GM18526 (cell line): Measurements from ENCODE around the gene SPG7.

Experiments used
- POLR2A ChIP-seq: IDR thresholded peaks from 3 replicates; pipeline ENCODE4 v1.6.1; 2011; ENCODE audit not compliant: insufficient read length; ENCODE audit errors: extremely low read depth

Gene SPG7

GRCh38 chr16:89505204-89506112 lies 2.7 kb upstream of the SPG7 start:
- peak; percentile 75 for TF ChIP-seq POLR2A

- no peak for TF ChIP-seq POLR2A
Measured at GRCh38 chr16:89506113-89506504, 2.1 kb upstream of the SPG7 start.

GRCh38 chr16:89506791-89507191 lies 1.4 kb upstream of the SPG7 start:
- TF ChIP-seq POLR2A, result no peak

GRCh38 chr16:89507214-89507833 lies 879 bp upstream of the SPG7 start:
- no peak for TF ChIP-seq POLR2A

GRCh38 chr16:89510526-89510925 lies 2.3 kb downstream of the SPG7 start:
- no peak for TF ChIP-seq POLR2A

GRCh38 chr16:89511374-89511773 lies 3.2 kb downstream of the SPG7 start:
- no peak for TF ChIP-seq POLR2A

GRCh38 chr16:89512453-89512852 lies 4.2 kb downstream of the SPG7 start:
- TF ChIP-seq POLR2A, result no peak

- no peak for TF ChIP-seq POLR2A
Measured at GRCh38 chr16:89517128-89517527, 8.9 kb downstream of the SPG7 start.

GRCh38 chr16:89519881-89520280 lies 11.7 kb downstream of the SPG7 start:
- no peak for TF ChIP-seq POLR2A

GRCh38 chr16:89522287-89522686 lies 14.1 kb downstream of the SPG7 start:
- TF ChIP-seq POLR2A, result no peak

- TF ChIP-seq POLR2A, result no peak
Measured at GRCh38 chr16:89523680-89524344, 15.6 kb downstream of the SPG7 start.

GRCh38 chr16:89525146-89525913 lies 17.1 kb downstream of the SPG7 start:
- TF ChIP-seq POLR2A, result no peak

- no peak for TF ChIP-seq POLR2A
Measured at GRCh38 chr16:89529097-89529496, 20.9 kb downstream of the SPG7 start.

GRCh38 chr16:89530401-89531381 lies 22.5 kb downstream of the SPG7 start:
- no peak for TF ChIP-seq POLR2A

- no peak for TF ChIP-seq POLR2A
Measured at GRCh38 chr16:89531821-89532526, 23.8 kb downstream of the SPG7 start.
